DOHH2 (cell line): ENCODE results near the gene ADAMTS18.

Experiments used
- H3F3A ChIP-seq: fragments of 200-600 bp; sonication (generic), shearing (Covaris generic); 2 replicates; pipeline ENCODE4 v1.6.0; 2016; ENCODE audit warnings: antibody characterized with exemption, mild to moderate bottlenecking; ENCODE audit not compliant: control insufficient read depth, insufficient read depth
- H3K27ac ChIP-seq: fragments of 200-600 bp; sonication (generic); 2 replicates; pipeline ENCODE4 v1.5.1; 2014; ENCODE audit warnings: low read depth, mild to moderate bottlenecking, low read length, moderate library complexity
- H3K27me3 ChIP-seq: fragments of 200-600 bp; sonication (generic); 2 replicates; pipeline ENCODE4 v1.6.1; 2014; ENCODE audit warnings: mild to moderate bottlenecking, low read length, mixed read lengths; ENCODE audit not compliant: control insufficient read depth
- H3K36me3 ChIP-seq: fragments of 200-600 bp; sonication (generic); 2 replicates; pipeline ENCODE4 v1.6.1; 2014; ENCODE audit warnings: mild to moderate bottlenecking, low read length, moderate library complexity, mixed read lengths; ENCODE audit not compliant: control insufficient read depth
- H3K4me1 ChIP-seq: fragments of 200-600 bp; sonication (generic); 2 replicates; pipeline ENCODE4 v1.6.1; 2014; ENCODE audit warnings: mild to moderate bottlenecking, low read length, mixed read lengths; ENCODE audit not compliant: control insufficient read depth
- H3K4me2 ChIP-seq: fragments of 200-600 bp; sonication (generic); 2 replicates; pipeline ENCODE4 v1.6.0; 2014; ENCODE audit warnings: mild to moderate bottlenecking, low read length, moderate library complexity
- H3K4me3 ChIP-seq: fragments of 200-600 bp; sonication (generic); 2 replicates; pipeline ENCODE4 v1.5.1; 2014; ENCODE audit warnings: mild to moderate bottlenecking, low read length, mixed read lengths
- H3K79me2 ChIP-seq: fragments of 200-600 bp; sonication (generic); 2 replicates; pipeline ENCODE4 v1.6.1; 2014; ENCODE audit warnings: mild to moderate bottlenecking, low read length, mixed read lengths; ENCODE audit not compliant: control insufficient read depth
- H3K9me2 ChIP-seq: fragments of 200-600 bp; sonication (generic); replicated peaks from 2 replicates; pipeline ENCODE4 v1.6.1; 2014; ENCODE audit warnings: mild to moderate bottlenecking, low read length, mixed read lengths; ENCODE audit not compliant: control insufficient read depth
- H3K9me3 ChIP-seq: fragments of 200-600 bp; sonication (generic); 2 replicates; pipeline ENCODE4 v1.6.1; 2014; ENCODE audit warnings: antibody characterized with exemption, low read length, mixed read lengths; ENCODE audit not compliant: control insufficient read depth, insufficient read depth
- H4K20me1 ChIP-seq: fragments of 200-600 bp; sonication (generic); 2 replicates; pipeline ENCODE4 v1.6.0; 2014; ENCODE audit warnings: low read depth, mild to moderate bottlenecking, antibody characterized with exemption, low read length, moderate library complexity; ENCODE audit not compliant: control insufficient read depth, insufficient read depth
- CTCF ChIP-seq: fragments of 200-600 bp; sonication (generic); IDR thresholded peaks from one replicate; pipeline ENCODE4 v1.5.1; 2014; ENCODE audit warnings: antibody characterized with exemption, mild to moderate bottlenecking, low read depth, low read length; ENCODE audit not compliant: poor library complexity, severe bottlenecking
- EZH2phosphoT487 ChIP-seq: fragments of 200-600 bp; sonication (generic); IDR thresholded peaks from 2 replicates; pipeline ENCODE4 v1.6.1; 2017; ENCODE audit warnings: borderline replicate concordance, mild to moderate bottlenecking, antibody characterized with exemption, low read length, moderate library complexity, mixed read lengths

Gene ADAMTS18

GRCh38 chr16:77399546-77399945, 35.3 kb downstream of the ADAMTS18 start:
- H3F3A ChIP-seq: no peaks in the 10 kb centered on the region
- no peaks in the 10 kb centered on the region for H4K20me1 ChIP-seq
- TF ChIP-seq CTCF (no peak), EZH2phosphoT487 (no peak)
- no peaks in the 10 kb centered on the region for H3K4me1 ChIP-seq
- no peaks in the 10 kb centered on the region for H3K9me3 ChIP-seq
- no peaks in the 10 kb centered on the region for H3K36me3 ChIP-seq
- no peak overlapping the region for H3K4me2 ChIP-seq
- H3K79me2 ChIP-seq: no peaks in the 10 kb centered on the region
- H3K9me2 ChIP-seq: no peaks in the 10 kb centered on the region
- no peak overlapping the region for H3K27ac ChIP-seq
- H3K27me3 ChIP-seq: no peaks in the 10 kb centered on the region
- no peak overlapping the region for H3K4me3 ChIP-seq

GRCh38 chr16:77399066-77399465, 35.8 kb downstream of the ADAMTS18 start:
- H3K4me3 ChIP-seq: no peak overlapping the region
- H3K4me2 ChIP-seq: no peak overlapping the region
- no peaks in the 10 kb centered on the region for H3K4me1 ChIP-seq
- no peaks in the 10 kb centered on the region for H4K20me1 ChIP-seq
- no peaks in the 10 kb centered on the region for H3K36me3 ChIP-seq
- H3K27ac ChIP-seq: no peak overlapping the region
- no peaks in the 10 kb centered on the region for H3K9me3 ChIP-seq
- no peaks in the 10 kb centered on the region for H3K79me2 ChIP-seq
- TF ChIP-seq CTCF (no peak), EZH2phosphoT487 (no peak)
- no peaks in the 10 kb centered on the region for H3K9me2 ChIP-seq
- H3K27me3 ChIP-seq: no peaks in the 10 kb centered on the region
- no peaks in the 10 kb centered on the region for H3F3A ChIP-seq

GRCh38 chr16:77398495-77398894, 36.3 kb downstream of the ADAMTS18 start:
- Histone ChIP-seq H3K79me2 (no peaks in the 10 kb centered on the region), H3K27ac (no peak overlapping the region), H4K20me1 (no peaks in the 10 kb centered on the region), H3K4me3 (no peak overlapping the region), H3K4me2 (no peak overlapping the region), H3F3A (no peaks in the 10 kb centered on the region), H3K4me1 (no peaks in the 10 kb centered on the region), H3K9me2 (no peaks in the 10 kb centered on the region), H3K36me3 (no peaks in the 10 kb centered on the region), H3K9me3 (no peaks in the 10 kb centered on the region), H3K27me3 (no peaks in the 10 kb centered on the region)
- TF ChIP-seq CTCF: no peak
- no peak for TF ChIP-seq EZH2phosphoT487

GRCh38 chr16:77396461-77396860, 38.4 kb downstream of the ADAMTS18 start:
- Histone ChIP-seq H3K9me2 (no peaks in the 10 kb centered on the region), H3K4me2 (no peak overlapping the region), H3K4me1 (no peaks in the 10 kb centered on the region), H3F3A (no peaks in the 10 kb centered on the region), H3K27ac (no peak overlapping the region), H3K79me2 (no peaks in the 10 kb centered on the region), H3K4me3 (no peak overlapping the region), H3K27me3 (no peaks in the 10 kb centered on the region), H3K36me3 (no peaks in the 10 kb centered on the region), H4K20me1 (no peaks in the 10 kb centered on the region), H3K9me3 (no peaks in the 10 kb centered on the region)
- TF ChIP-seq EZH2phosphoT487 (no peak), CTCF (no peak)
